Coronary artery (tissue), 2 donors: ENCODE results near the gene RAPGEF2.

Source experiments
- DNase-seq: peaks from one replicate; pipeline ENCODE4 v3.0.0-alpha.2; 2017; ENCODE audit warnings: low spot score
- H3K27ac ChIP-seq, 2 donors: fragments of 200-600 bp; sonication (generic); one replicate each; pipeline ENCODE4 v1.5.1; 2016 to 2019
- H3K4me3 ChIP-seq: fragments of 200-600 bp; sonication (generic); 2 replicates; pipeline ENCODE4 v1.5.1; 2016; ENCODE audit warnings: mild to moderate bottlenecking, moderate library complexity
- CTCF ChIP-seq: fragments of 200-600 bp; sonication (generic); IDR thresholded peaks from one replicate; pipeline ENCODE4 v1.5.1; 2019; ENCODE audit warnings: antibody characterized with exemption

RAPGEF2 gene

GRCh38 chr4:159145318-159145991 is 42.6 kb downstream of the RAPGEF2 start:
- no peak for DNase-seq
- Histone ChIP-seq H3K27ac (no peak overlapping the region), H3K4me3 (no peak overlapping the region)
- no peak for TF ChIP-seq CTCF

DNA sequence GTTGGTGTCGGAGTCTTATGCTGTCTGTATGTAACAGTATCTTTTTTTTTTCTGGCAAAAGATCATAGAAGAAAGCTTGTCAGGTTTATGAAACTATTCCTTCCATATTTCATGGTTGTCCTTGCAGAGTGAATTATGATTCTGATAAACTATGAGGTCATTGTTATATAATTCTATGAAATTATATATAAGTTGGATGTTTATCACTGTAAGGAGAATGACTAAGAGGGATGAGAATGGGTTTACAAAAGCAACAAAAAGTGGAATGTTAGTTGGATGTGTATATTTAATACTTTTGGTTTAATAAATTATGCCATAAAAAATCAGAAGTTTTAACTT is 43.1 kb downstream of the RAPGEF2 start:
- no peak for TF ChIP-seq CTCF
- DNase-seq = no peak
- Histone ChIP-seq H3K4me3 (no peak overlapping the region), H3K27ac (no peak overlapping the region)

DNA sequence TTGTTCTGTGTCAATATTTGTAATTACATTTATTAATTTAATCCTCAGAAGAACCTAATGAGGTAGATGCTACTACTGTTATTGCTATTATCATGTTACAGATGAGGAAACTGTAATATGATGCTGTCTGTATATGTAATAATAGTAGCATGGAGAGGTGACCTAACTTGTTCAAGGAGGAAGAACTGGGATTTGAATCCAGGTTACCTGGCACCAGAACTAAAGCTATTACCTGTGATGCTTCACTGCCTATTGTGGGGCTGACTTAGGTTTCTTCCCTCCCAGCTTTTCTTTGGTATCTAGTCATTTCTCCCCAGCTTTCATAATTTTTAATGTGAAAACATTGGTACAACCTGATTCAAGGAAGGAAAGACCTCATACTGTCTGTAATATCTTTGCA is 43.6 kb downstream of the RAPGEF2 start:
- no peak overlapping the region for H3K27ac ChIP-seq
- no peak overlapping the region for H3K4me3 ChIP-seq
- TF ChIP-seq CTCF = no peak
- DNase-seq = no peak

DNA sequence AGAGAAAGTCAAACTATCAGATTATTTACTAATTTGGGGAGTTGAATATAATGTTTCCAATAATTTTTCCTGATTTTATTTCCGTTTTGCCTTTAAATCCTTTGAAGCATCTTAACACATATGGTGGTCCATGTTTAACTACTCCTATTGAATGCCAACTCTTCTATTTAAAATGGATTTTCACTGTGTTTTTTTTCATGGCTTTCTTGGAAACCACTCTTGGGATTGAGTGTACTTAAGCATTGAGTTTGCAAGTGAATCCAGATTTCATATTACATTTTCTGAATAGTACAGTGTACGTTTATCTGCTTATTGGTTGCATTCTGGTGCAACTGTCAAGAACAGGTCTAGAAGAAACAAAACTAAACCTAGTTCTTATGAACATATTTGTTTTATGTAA is 45.6 kb downstream of the RAPGEF2 start:
- H3K4me3 ChIP-seq = no peak overlapping the region
- H3K27ac ChIP-seq = no peak overlapping the region
- no peak for TF ChIP-seq CTCF
- DNase-seq = no peak

DNA sequence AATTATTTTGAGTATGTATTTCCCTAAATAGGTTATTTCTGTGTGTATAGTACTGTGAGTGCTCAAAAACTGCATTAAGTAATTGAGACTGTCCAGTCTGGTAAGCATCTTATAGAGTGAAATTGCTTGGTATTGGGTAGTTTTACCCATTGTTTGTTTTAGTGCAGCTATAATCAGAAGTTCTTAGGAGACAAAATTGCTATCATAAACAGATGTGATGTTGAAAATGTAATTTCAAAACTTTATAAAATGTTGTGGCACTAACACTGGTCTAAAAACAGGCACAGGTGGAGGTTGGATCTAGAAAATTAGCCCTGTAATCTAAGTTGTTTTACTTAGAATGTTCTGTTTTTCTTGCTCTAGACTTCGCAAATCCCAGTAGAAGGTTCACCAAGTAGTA is 46.8 kb downstream of the RAPGEF2 start:
- no peak for DNase-seq
- no peak for TF ChIP-seq CTCF
- no peak overlapping the region for H3K27ac ChIP-seq
- H3K4me3 ChIP-seq = no peak overlapping the region

GRCh38 chr4:159150396-159150795 is 47.5 kb downstream of the RAPGEF2 start:
- DNase-seq = no peak
- TF ChIP-seq CTCF = no peak
- no peak overlapping the region for H3K4me3 ChIP-seq
- no peak overlapping the region for H3K27ac ChIP-seq

GRCh38 chr4:159150821-159151390 is 48.0 kb downstream of the RAPGEF2 start:
- no peak for DNase-seq
- no peak overlapping the region for H3K4me3 ChIP-seq
- H3K27ac ChIP-seq = no peak overlapping the region
- no peak for TF ChIP-seq CTCF
